ENCODE measurements around the gene BCR.

The BCR gene

DNA sequence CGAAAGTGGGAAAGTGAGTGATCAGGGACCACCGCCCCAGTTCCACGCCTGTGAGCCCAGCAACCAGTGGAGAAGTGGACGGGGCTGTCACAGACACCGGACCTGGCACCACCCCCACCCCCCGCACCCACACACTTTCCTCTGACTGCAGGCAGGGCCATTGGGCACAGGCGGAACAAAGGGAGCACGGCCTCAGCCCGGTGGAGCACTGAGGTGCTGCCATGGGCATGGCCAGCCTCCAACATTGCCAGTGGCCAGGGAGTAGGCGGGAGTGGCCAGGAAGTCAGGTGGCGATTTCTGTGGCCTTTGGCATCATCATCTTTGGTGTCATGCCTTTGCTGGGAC is 78.5 kb downstream of the BCR start:
- no peak for DNase-seq (ENCODE audit: low read depth in 2 of 2, low spot score in 1 of 2)

DNA sequence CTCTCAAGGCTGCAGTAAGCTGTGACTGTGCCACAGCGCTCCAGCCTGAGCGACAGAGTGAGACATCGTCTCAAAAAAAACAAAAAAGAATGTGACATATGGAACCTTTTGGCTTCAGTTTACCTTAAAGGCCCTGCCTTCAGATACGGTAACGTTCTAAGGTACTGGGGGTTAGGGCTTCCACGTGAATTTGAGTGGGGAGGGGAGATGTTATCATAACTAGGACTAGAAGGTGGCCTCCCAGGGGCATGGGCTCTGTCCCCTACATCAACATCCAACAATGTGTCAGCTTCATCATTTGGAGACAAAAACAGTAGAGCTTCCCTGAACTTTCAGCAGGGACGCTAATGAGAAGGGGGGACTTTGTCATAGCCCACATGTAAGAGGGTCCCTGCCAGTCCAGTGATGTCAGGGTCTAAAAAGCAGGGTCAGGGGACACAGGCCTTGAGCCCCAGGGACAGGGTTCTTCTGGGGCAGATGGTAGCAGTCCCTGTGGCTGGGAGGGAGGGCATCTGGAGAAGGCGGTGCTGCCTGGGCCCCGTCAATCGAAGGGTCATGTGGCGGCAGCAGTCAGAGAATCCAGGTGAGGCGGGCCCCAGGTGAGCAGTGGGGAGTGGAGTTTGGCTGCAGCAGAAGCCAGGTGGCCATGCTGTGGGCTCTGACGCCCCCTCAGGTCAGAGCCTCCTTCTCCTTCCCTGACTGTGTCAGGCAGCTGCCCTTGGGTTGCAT is 79.8 kb downstream of the BCR start:
- no peak for DNase-seq (ENCODE audit: low read depth in 2 of 2, low spot score in 1 of 2)

DNA sequence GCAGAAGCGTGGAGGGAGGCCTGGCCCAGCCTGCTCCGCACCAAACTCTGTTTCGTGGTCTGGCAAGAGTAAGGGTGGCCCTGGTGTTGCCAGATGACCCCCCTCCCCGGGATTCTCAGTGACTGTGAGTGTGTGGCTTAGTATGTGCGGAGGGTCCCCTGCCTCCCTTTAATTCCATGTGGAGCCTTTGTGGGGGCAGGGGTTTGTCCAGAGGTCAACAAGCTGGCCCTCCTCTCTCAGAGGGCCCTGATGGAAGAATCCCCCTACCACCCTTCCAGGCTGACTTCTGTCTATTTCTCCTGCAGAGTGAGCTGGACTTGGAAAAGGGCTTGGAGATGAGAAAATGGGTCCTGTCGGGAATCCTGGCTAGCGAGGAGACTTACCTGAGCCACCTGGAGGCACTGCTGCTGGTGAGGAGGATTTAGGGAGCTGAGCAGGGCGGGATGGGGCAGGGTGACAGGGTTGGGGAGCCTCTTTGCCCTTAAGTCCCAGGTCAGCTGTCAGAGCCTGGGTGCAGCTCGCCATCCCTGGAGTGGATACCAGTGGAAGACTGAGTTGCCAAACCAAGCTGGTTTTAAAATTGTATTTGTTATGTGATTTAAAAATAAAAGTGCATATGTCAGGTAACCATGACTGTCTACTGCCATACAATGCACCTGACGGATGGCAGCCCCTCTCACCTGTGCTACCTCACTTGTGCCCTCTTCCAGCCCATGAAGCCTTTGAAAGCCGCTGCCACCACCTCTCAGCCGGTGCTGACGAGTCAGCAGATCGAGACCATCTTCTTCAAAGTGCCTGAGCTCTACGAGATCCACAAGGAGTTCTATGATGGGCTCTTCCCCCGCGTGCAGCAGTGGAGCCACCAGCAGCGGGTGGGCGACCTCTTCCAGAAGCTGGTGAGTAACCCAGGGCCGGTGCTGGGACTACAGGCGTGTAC is 80.6 kb downstream of the BCR start:
- no peak for DNase-seq (ENCODE audit: low read depth in 2 of 2, low spot score in 1 of 2)

- DNase-seq (ENCODE audit: low read depth in 2 of 2, low spot score in 1 of 2) = no peak
These were observed 81.7 kb downstream of the BCR start for GRCh38 chr22:23261900-23262450.

DNA sequence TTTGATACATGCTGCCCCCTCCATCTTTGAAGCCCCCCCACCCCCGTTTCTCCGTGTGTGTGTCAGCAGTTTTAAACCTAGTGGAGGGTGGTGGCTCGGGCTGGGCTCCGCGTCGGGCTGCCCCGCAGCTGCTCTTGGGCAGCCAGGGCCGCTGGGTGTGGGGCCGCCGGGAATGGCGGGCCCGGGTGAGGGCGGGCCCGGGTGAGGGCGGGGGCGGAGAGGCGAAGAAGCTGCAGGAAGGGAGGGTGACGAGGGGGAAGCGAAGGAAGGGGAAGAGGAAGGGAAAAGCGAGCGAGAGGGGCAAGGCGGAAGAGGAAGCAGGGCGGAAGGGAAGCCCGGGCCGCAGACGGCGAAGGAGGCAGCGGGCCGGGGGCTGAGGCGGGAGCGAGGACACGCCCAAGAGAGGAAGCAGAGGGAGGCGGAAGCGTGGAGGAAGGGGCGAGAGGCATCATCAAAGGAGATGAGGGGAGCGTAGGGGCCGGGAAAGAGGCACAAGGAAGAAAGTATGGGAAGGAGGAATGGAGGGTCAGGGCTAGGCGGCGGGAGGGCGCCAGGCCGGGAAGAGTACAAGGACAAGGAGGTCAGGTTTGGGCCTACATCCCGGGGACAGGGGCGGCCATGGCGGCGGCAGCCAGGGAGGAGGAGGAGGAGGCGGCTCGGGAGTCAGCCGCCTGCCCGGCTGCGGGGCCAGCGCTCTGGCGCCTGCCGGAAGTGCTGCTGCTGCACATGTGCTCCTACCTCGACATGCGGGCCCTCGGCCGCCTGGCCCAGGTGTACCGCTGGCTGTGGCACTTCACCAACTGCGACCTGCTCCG is 82.4 kb downstream of the BCR start:
- no peak for DNase-seq (ENCODE audit: low read depth in 2 of 2, low spot score in 1 of 2)

- DNase-seq (ENCODE audit: low read depth in 2 of 2, low spot score in 1 of 2) = peak; percentile 42 to 46
These were observed 83.6 kb downstream of the BCR start for GRCh38 chr22:23263651-23264555.

DNA sequence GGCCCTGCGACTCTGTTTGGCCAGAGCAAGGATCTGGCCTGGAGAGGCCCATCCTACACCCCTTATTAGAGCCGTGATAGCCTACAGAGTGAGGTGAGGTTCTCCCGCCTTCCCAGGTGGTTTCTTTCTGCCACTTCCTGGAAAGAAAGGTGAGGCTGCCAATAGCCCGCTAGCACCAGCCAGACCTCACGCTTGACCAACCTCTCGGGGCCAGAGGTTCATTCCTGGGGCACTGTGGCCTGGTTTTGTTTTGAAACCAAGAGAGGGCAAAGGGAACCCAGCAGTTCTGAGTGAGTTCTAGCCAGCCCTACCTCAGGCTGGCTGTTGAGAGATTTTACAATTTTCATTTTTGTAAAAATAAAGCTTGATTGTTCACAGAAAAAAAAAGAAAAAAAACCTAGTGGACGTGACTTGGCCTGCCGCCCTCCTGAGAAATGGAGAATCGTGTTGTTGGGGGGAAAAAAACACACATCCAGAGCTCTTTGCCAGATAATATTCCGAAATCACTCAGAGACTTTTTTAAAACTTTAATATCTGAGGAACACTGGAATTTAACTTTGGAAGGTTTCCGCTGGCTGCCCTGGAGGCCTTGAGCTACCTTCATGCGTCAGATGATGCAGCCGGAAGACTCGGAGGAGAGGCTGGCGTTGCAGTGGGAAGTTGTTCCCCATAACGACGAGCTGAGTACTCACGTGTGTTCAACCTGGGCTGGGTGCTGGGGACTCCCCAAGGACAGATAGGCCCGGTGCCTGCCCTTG is 84.5 kb downstream of the BCR start:
- DNase-seq (ENCODE audit: low read depth in 2 of 2, low spot score in 1 of 2) = no peak

- no peak for DNase-seq (ENCODE audit: low read depth in 2 of 2, low spot score in 1 of 2)
These were observed 85.0 kb downstream of the BCR start for GRCh38 chr22:23265368-23265700.

DNA sequence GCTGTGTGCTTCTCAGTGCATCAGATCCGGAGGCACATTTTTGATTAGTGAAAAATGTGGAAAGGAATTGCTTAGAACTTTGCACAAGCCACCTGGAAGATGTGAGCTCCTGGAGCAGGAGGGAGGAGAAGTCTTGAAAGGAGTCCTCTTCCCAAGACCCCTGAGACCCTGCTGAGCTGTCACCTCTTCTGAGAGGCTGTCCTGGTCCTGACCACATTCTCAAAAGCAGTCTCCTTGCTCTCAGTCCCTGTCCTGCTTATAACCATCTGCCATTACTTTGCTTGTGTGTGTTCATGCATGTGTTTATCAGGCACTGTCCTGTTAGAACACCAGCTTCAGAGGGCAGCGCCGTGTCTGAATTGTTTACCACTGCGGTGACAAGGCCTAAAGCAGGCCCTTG is 86.5 kb downstream of the BCR start:
- no peak for DNase-seq (ENCODE audit: low read depth in 2 of 2, low spot score in 1 of 2)

DNA sequence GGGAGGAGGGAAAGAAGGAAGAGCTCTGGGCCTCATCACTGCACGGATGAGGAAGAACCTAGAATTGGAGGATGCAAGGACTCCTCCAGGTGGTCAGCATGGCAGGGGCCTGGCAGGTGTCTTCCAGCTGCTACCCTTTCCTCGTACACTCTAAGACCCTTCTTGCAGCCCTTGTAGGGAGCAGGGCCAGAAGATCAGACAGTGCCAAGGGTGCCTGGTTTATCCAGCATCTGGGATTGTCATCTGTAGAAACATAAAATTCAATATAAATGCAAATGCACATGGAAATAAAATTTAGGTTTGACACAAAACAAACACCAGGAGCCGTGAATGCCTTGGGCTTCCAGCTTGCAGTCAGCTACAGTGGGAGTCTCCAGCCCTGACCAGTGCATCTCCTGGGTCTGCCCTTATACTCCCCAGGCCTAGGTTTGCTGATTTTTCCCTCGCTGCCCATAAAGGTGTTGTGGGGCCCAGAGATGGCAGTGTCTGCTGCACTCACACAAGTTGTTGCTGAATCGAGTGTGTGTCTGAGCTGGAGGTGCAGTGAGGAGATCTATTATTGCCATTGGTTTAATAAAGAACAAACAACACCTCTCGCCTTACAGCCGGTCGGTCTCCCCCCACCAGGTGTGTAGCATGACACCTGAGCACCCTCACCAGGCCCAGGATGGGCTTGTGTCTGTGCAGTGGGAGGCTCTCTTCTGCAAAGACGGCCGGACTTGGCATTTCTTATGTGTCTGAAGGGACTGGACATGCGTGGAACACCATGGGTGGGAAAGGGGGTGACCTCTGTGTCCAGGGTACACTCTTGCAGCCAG is 87.1 kb downstream of the BCR start:
- DNase-seq (ENCODE audit: low read depth in 2 of 2, low spot score in 1 of 2) = no peak

GRCh38 chr22:23268139-23268712 is 87.9 kb downstream of the BCR start:
- no peak for DNase-seq (ENCODE audit: low read depth in 2 of 2, low spot score in 1 of 2)

DNA sequence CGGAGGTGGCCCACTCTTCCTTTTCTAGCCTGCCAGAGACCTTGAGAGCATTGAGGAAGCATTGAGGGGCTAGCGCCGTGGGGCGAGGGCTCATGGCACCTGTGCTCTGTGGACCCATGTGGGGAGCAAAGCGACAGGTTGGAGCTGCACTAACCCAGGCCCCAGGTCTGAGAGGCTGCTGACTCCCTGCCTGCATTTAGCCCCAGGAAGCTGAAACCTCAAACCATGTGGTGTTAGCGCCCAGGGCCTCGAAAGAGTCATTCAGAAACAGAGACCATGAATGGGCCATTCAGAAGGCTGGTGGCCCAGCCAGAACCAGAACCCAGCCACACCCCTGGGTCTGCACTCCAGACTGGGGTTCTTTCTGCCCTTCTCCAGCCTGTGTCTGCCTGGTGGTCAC is 88.6 kb downstream of the BCR start:
- DNase-seq (ENCODE audit: low read depth in 2 of 2, low spot score in 1 of 2) = no peak

- DNase-seq (ENCODE audit: low read depth in 2 of 2, low spot score in 1 of 2) = no peak
These were observed 89.3 kb downstream of the BCR start for GRCh38 chr22:23269441-23270211.

DNA sequence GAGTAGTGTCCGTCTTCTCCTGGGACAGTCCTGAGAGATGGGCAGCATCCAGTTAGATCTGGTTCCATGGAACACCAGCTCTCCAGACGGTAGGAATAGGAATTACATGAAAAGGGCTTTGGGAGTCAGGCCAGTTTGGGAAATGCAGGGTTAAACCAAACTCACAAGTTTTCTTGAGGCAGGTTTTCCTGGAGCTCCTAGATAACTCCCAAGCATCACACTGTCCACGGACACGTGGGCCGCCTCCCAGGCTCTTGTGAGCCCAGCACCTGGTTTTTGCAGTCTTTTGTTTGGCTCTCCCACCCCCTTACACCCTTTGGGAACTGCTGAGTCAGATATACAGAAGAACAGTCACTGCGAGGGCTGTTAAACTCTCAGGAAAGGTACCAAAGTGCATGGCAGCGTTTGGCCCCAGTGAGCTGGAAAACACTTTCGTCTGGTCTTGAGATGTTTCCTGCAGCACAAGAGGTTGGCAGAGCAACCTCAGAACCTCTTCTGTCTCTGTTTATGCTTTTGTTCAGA is 90.0 kb downstream of the BCR start:
- DNase-seq (ENCODE audit: low read depth in 2 of 2, low spot score in 1 of 2) = no peak

DNA sequence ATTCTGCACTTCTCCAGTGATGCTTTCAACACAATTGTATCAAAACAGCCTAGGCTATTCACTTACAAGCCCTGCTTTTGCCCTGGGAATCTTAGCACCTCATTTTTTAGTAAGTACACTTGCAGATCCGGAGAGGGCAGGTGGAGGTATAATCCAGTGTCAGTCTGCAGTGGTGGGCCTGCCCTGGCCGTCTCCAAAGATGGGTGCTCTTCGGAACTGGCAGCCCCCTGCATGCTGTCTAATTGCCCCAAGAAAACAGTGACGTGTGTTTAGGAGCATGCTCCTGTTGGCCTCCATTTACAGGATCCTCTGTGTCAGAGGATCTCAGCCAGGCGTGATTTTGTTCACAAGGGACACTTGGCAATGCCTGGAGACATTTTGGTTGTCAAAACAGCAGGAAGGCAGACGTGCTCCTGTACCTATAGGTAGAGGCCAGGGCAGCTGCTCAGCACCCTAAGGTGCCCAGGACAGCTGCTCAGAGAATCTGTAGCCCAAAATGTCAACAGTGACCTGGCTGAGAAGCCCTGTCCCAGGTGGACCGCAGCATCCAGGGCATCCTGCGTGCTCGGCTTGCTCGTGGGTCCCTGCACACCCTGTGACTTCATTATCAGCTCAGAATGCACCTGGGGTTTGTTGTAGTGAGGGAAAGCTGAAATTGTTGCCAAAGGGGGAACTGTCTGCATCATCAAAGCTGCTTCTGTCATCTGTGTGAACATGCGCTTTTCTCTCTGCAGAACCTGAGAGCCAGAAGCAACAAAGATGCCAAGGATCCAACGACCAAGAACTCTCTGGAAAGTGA is 90.7 kb downstream of the BCR start:
- DNase-seq (ENCODE audit: low read depth in 2 of 2, low spot score in 1 of 2) = no peak

- no peak for DNase-seq (ENCODE audit: low read depth in 2 of 2, low spot score in 1 of 2)
These were observed 91.2 kb downstream of the BCR start for GRCh38 chr22:23271597-23271908.

DNA sequence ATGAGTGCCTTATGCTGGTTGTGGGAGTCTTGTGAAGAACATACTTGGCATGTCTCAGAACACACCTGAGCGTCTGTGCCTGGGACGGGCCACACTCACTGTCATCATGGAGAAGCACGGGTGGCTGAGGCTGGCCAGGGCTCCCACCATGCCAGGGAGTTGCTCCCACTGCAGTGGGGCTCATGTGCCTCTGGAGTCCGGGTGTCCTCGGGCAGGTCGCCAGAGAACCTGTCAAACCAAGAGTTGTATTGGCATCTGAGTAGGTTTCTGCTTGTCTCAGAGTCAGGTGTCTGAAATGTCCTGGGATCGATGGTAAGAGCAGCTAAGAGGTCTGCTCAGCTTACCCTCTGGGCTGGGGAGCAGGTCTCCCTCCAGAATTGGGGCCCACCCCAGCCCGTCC is 92.1 kb downstream of the BCR start:
- DNase-seq (ENCODE audit: low read depth in 2 of 2, low spot score in 1 of 2) = no peak

Data from stimulated activated CD8-positive, alpha-beta memory T cell treated with anti-CD3 and anti-CD28 coated beads, Interleukin-4, amount 100 ng/mL, for 1 hour (primary cell).